ENCODE measurements around the gene PRICKLE1. TPM values are rescaled to one million over a fixed set of nuclear protein-coding genes. Genes with fewer than 3 reads are reported as not detected.

Gene PRICKLE1
- total RNA-seq, 2 experiments from 2014 or later, result 0.05 to 0.11 TPM

GRCh38 chr12:42586268-42586667 is 3.3 kb downstream of the PRICKLE1 start:
- POLR2A ChIA-PET, result no interaction called here
- peaks cover 16% of the 10 kb centered on the region for H3K4me1 Mint-ChIP-seq (ENCODE audit: low read depth)
- H3K27me3 Mint-ChIP-seq (ENCODE audit: low read depth), result peaks cover 48% of the 10 kb centered on the region
- ATAC-seq (no peak), DNase-seq (no peak)
- H3K36me3 Mint-ChIP-seq (ENCODE audit: low read depth), result no peaks in the 10 kb centered on the region
- no peak overlapping the region for H3K4me3 Mint-ChIP-seq
- H3K9me3 Mint-ChIP-seq (ENCODE audit: insufficient read depth), result no peaks in the 10 kb centered on the region
- CTCF ChIA-PET, result no interaction called here
- H3K27ac Mint-ChIP-seq, result no peak overlapping the region

- CTCF ChIA-PET, result no interaction called here
Observed at GRCh38 chr12:42585841-42586216, 3.7 kb downstream of the PRICKLE1 start.

GRCh38 chr12:42585154-42585840 is 4.2 kb downstream of the PRICKLE1 start:
- CTCF ChIA-PET, result interaction anchor here (0.7 kb wide), 1 partner anchor 1145 kb away, joined by 3 read pairs; no protein-coding TSS in a partner anchor
- no peak for DNase-seq
- POLR2A ChIA-PET, result no interaction called here
- no peak overlapping the region for H3K27ac Mint-ChIP-seq
- no peaks in the 10 kb centered on the region for H3K36me3 Mint-ChIP-seq (ENCODE audit: low read depth)
- no peak for ATAC-seq
- no peaks in the 10 kb centered on the region for H3K9me3 Mint-ChIP-seq (ENCODE audit: insufficient read depth)
- H3K4me3 Mint-ChIP-seq, result no peak overlapping the region
- peaks cover 10% of the 10 kb centered on the region for H3K4me1 Mint-ChIP-seq (ENCODE audit: low read depth)
- H3K27me3 Mint-ChIP-seq (ENCODE audit: low read depth), result peaks cover 43% of the 10 kb centered on the region

More at GRCh38 chr12:42585841-42586216, 3.7 kb downstream of the PRICKLE1 start:
- no peaks in the 10 kb centered on the region for H3K9me3 Mint-ChIP-seq (ENCODE audit: insufficient read depth)
- no peak overlapping the region for H3K27ac Mint-ChIP-seq
- DNase-seq (no peak), ATAC-seq (no peak)
- POLR2A ChIA-PET, result no interaction called here
- H3K36me3 Mint-ChIP-seq (ENCODE audit: low read depth), result no peaks in the 10 kb centered on the region
- peaks cover 45% of the 10 kb centered on the region for H3K27me3 Mint-ChIP-seq (ENCODE audit: low read depth)
- peaks cover 15% of the 10 kb centered on the region for H3K4me1 Mint-ChIP-seq (ENCODE audit: low read depth)
- H3K4me3 Mint-ChIP-seq, result no peak overlapping the region

GRCh38 chr12:42584651-42585111 is 4.9 kb downstream of the PRICKLE1 start:
- Mint-ChIP-seq H3K9me3 (ENCODE audit: insufficient read depth) (no peaks in the 10 kb centered on the region), H3K27ac (no peak overlapping the region), H3K4me3 (no peak overlapping the region), H3K27me3 (ENCODE audit: low read depth) (peaks cover 40% of the 10 kb centered on the region), H3K4me1 (ENCODE audit: low read depth) (peaks cover 7% of the 10 kb centered on the region), H3K36me3 (ENCODE audit: low read depth) (no peaks in the 10 kb centered on the region)
- ChIA-PET CTCF (interaction anchor here (0.7 kb wide), 1 partner anchor 1146 kb away, joined by 3 read pairs; no protein-coding TSS in a partner anchor), POLR2A (no interaction called here)
- no peak for ATAC-seq
- no peak for DNase-seq

GRCh38 chr12:42583016-42583415 is 6.5 kb downstream of the PRICKLE1 start:
- CTCF ChIA-PET, result no interaction called here
- POLR2A ChIA-PET, result no interaction called here

GRCh38 chr12:42582498-42582897 is 7.0 kb downstream of the PRICKLE1 start:
- Mint-ChIP-seq H3K9me3 (ENCODE audit: insufficient read depth) (no peaks in the 10 kb centered on the region), H3K27me3 (ENCODE audit: low read depth) (peaks cover 24% of the 10 kb centered on the region), H3K4me3 (no peak overlapping the region), H3K36me3 (ENCODE audit: low read depth) (no peaks in the 10 kb centered on the region), H3K4me1 (ENCODE audit: low read depth) (no peaks in the 10 kb centered on the region), H3K27ac (no peak overlapping the region)
- no peak for ATAC-seq
- no peak for DNase-seq
- CTCF ChIA-PET, result no interaction called here
- POLR2A ChIA-PET, result no interaction called here

More at GRCh38 chr12:42583016-42583415, 6.5 kb downstream of the PRICKLE1 start:
- Mint-ChIP-seq H3K36me3 (ENCODE audit: low read depth) (no peaks in the 10 kb centered on the region), H3K9me3 (ENCODE audit: insufficient read depth) (no peaks in the 10 kb centered on the region), H3K27ac (no peak overlapping the region), H3K4me3 (no peak overlapping the region), H3K27me3 (ENCODE audit: low read depth) (peaks cover 30% of the 10 kb centered on the region), H3K4me1 (ENCODE audit: low read depth) (no peaks in the 10 kb centered on the region)
- no peak for ATAC-seq
- DNase-seq, result no peak

GRCh38 chr12:42582050-42582449 is 7.5 kb downstream of the PRICKLE1 start:
- H3K4me3 Mint-ChIP-seq, result no peak overlapping the region
- peaks cover 20% of the 10 kb centered on the region for H3K27me3 Mint-ChIP-seq (ENCODE audit: low read depth)
- H3K27ac Mint-ChIP-seq, result no peak overlapping the region
- CTCF ChIA-PET, result no interaction called here
- no peaks in the 10 kb centered on the region for H3K4me1 Mint-ChIP-seq (ENCODE audit: low read depth)
- POLR2A ChIA-PET, result no interaction called here
- DNase-seq (no peak), ATAC-seq (no peak)
- no peaks in the 10 kb centered on the region for H3K36me3 Mint-ChIP-seq (ENCODE audit: low read depth)
- no peaks in the 10 kb centered on the region for H3K9me3 Mint-ChIP-seq (ENCODE audit: insufficient read depth)

- H3K27me3 Mint-ChIP-seq (ENCODE audit: low read depth), result peaks cover 9% of the 10 kb centered on the region
- H3K4me1 Mint-ChIP-seq (ENCODE audit: low read depth), result no peaks in the 10 kb centered on the region
- H3K27ac Mint-ChIP-seq, result no peak overlapping the region
- CTCF ChIA-PET, result no interaction called here
- no peak for ATAC-seq
- POLR2A ChIA-PET, result no interaction called here
- H3K36me3 Mint-ChIP-seq (ENCODE audit: low read depth), result no peaks in the 10 kb centered on the region
- H3K4me3 Mint-ChIP-seq, result no peak overlapping the region
- no peaks in the 10 kb centered on the region for H3K9me3 Mint-ChIP-seq (ENCODE audit: insufficient read depth)
- no peak for DNase-seq
Observed at GRCh38 chr12:42576374-42576773, 13.2 kb downstream of the PRICKLE1 start.

- ChIA-PET CTCF (no interaction called here), POLR2A (no interaction called here)
- Mint-ChIP-seq H3K27ac (no peak overlapping the region), H3K36me3 (ENCODE audit: low read depth) (no peaks in the 10 kb centered on the region), H3K4me3 (no peak overlapping the region), H3K27me3 (ENCODE audit: low read depth) (peaks cover 8% of the 10 kb centered on the region), H3K4me1 (ENCODE audit: low read depth) (no peaks in the 10 kb centered on the region), H3K9me3 (ENCODE audit: insufficient read depth) (no peaks in the 10 kb centered on the region)
- ATAC-seq (no peak), DNase-seq (no peak)
Observed at GRCh38 chr12:42575717-42576116, 13.8 kb downstream of the PRICKLE1 start.

- Mint-ChIP-seq H3K36me3 (ENCODE audit: low read depth) (no peaks in the 10 kb centered on the region), H3K27ac (no peak overlapping the region), H3K9me3 (ENCODE audit: insufficient read depth) (no peaks in the 10 kb centered on the region), H3K4me3 (no peak overlapping the region), H3K4me1 (ENCODE audit: low read depth) (no peaks in the 10 kb centered on the region), H3K27me3 (ENCODE audit: low read depth) (peaks cover 5% of the 10 kb centered on the region)
- ChIA-PET POLR2A (no interaction called here), CTCF (interaction anchor here (1.3 kb wide), 1 partner anchor 92 kb away, joined by 3 read pairs; no protein-coding TSS in a partner anchor)
- ATAC-seq, result no peak
- no peak for DNase-seq
Observed at GRCh38 chr12:42574851-42575266, 14.7 kb downstream of the PRICKLE1 start.

- Mint-ChIP-seq H3K9me3 (ENCODE audit: insufficient read depth) (no peaks in the 10 kb centered on the region), H3K4me3 (no peak overlapping the region), H3K4me1 (ENCODE audit: low read depth) (no peaks in the 10 kb centered on the region), H3K27me3 (ENCODE audit: low read depth) (peaks cover 3% of the 10 kb centered on the region), H3K27ac (no peak overlapping the region), H3K36me3 (ENCODE audit: low read depth) (no peaks in the 10 kb centered on the region)
- ChIA-PET POLR2A (no interaction called here), CTCF (interaction anchor here (0.9 kb wide), 1 partner anchor 89 kb away, joined by 4 read pairs; no protein-coding TSS in a partner anchor)
- ATAC-seq (no peak), DNase-seq (no peak)
Observed at GRCh38 chr12:42571327-42572009, 18.1 kb downstream of the PRICKLE1 start.

- no peak overlapping the region for H3K27ac Mint-ChIP-seq
- H3K27me3 Mint-ChIP-seq (ENCODE audit: low read depth), result peaks cover 3% of the 10 kb centered on the region
- no peaks in the 10 kb centered on the region for H3K36me3 Mint-ChIP-seq (ENCODE audit: low read depth)
- CTCF ChIA-PET, result interaction anchor here (2.5 kb wide), 1 partner anchor 87 kb away, joined by 8 read pairs; no protein-coding TSS in a partner anchor
- POLR2A ChIA-PET, result no interaction called here
- H3K9me3 Mint-ChIP-seq (ENCODE audit: insufficient read depth), result no peaks in the 10 kb centered on the region
- no peaks in the 10 kb centered on the region for H3K4me1 Mint-ChIP-seq (ENCODE audit: low read depth)
- H3K4me3 Mint-ChIP-seq, result no peak overlapping the region
- no peak for DNase-seq
- no peak for ATAC-seq
Observed at GRCh38 chr12:42570076-42570475, 19.5 kb downstream of the PRICKLE1 start.

Data from activated CD8-positive, alpha-beta T cell treated with anti-CD3 and anti-CD28 coated beads, Interleukin-2, amount 10 ng/mL, durations not matched to agents 7 days and 5 days (primary cell).